Measurements from ENCODE around the gene SLC37A3. TPM values are rescaled to one million over a fixed set of nuclear protein-coding genes. Genes with fewer than 3 reads are reported as not detected.

SLC37A3 gene
- total RNA-seq, 1 donor from 2014 or later, result 83.4 TPM

- H3K27me3 ChIP-seq, result no peaks in the 10 kb centered on the region
Observed at GRCh38 chr7:140300243-140301136, 97.8 kb downstream of the SLC37A3 start.

DNA sequence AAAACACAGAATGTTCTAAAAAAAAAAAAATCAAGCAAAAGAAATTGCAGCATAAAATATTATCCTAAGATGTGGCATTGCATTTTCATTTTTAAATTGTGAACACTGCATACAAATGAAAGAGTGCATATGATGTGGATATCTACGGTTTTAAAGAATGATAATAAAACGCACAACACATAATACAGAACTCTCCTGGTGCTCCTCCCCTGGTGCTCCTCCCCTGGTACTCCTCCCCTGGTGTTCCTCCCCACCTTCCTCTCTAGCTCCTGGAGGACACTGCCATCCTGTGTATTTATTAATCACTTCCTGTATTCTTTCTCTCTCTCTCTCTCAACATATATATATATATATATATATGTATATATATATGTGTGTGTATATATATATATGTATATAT, 100.1 kb downstream of the SLC37A3 start:
- H3K36me3 ChIP-seq, result no peaks in the 10 kb centered on the region
- TF ChIP-seq, protein P1, sequence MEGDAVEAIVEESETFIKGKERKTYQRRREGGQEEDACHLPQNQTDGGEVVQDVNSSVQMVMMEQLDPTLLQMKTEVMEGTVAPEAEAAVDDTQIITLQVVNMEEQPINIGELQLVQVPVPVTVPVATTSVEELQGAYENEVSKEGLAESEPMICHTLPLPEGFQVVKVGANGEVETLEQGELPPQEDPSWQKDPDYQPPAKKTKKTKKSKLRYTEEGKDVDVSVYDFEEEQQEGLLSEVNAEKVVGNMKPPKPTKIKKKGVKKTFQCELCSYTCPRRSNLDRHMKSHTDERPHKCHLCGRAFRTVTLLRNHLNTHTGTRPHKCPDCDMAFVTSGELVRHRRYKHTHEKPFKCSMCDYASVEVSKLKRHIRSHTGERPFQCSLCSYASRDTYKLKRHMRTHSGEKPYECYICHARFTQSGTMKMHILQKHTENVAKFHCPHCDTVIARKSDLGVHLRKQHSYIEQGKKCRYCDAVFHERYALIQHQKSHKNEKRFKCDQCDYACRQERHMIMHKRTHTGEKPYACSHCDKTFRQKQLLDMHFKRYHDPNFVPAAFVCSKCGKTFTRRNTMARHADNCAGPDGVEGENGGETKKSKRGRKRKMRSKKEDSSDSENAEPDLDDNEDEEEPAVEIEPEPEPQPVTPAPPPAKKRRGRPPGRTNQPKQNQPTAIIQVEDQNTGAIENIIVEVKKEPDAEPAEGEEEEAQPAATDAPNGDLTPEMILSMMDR (IDR thresholded peaks at IDR 0.05), result no peak
- TF ChIP-seq EZH2 (IDR thresholded peaks at IDR 0.05) (no peak), EZH2phosphoT487 (IDR thresholded peaks at IDR 0.05) (no peak)
- Mint-ChIP-seq H3K4me1 (no peaks in the 10 kb centered on the region), H3K4me3 (no peak overlapping the region), H3K9me3 (no peaks in the 10 kb centered on the region), H3K27ac (no peak overlapping the region), H3K36me3 (no peaks in the 10 kb centered on the region), H3K27me3 (ENCODE audit: insufficient read depth, low read depth) (peaks cover 2% of the 10 kb centered on the region)
- no peak overlapping the region for H3K27ac ChIP-seq
- H3K27me3 ChIP-seq, result no peaks in the 10 kb centered on the region
- no peak overlapping the region for H3K9ac ChIP-seq
- no peak for DNase-seq (ENCODE audit: low spot score)
- H2AFZ ChIP-seq (replicated peaks), result no peak overlapping the region
- H3K4me2 ChIP-seq, result no peak overlapping the region
- H4K20me1 ChIP-seq (ENCODE audit: low read depth), result no peaks in the 10 kb centered on the region
- H3F3A ChIP-seq (ENCODE audit: low read depth), result no peaks in the 10 kb centered on the region
- H3K9me3 ChIP-seq (ENCODE audit: low read depth), result no peaks in the 10 kb centered on the region
- H3K79me2 ChIP-seq (ENCODE audit: low read depth), result no peaks in the 10 kb centered on the region
- no peak overlapping the region for H3K4me3 ChIP-seq
- no peaks in the 10 kb centered on the region for H3K4me1 ChIP-seq

More at GRCh38 chr7:140300243-140301136, 97.8 kb downstream of the SLC37A3 start:
- Histone ChIP-seq H3K9me3 (ENCODE audit: low read depth) (no peaks in the 10 kb centered on the region), H4K20me1 (ENCODE audit: low read depth) (no peaks in the 10 kb centered on the region), H3F3A (ENCODE audit: low read depth) (no peaks in the 10 kb centered on the region), H3K27ac (no peak overlapping the region), H3K4me3 (no peak overlapping the region), H3K4me2 (no peak overlapping the region), H3K36me3 (no peaks in the 10 kb centered on the region), H3K9ac (no peak overlapping the region), H3K79me2 (ENCODE audit: low read depth) (no peaks in the 10 kb centered on the region), H2AFZ (replicated peaks) (no peak overlapping the region), H3K4me1 (no peaks in the 10 kb centered on the region)
- TF ChIP-seq EZH2phosphoT487 (IDR thresholded peaks at IDR 0.05) (no peak), EZH2 (IDR thresholded peaks at IDR 0.05) (no peak)
- TF ChIP-seq, protein P1 (IDR thresholded peaks at IDR 0.05), result no peak
- no peaks in the 10 kb centered on the region for H3K36me3 Mint-ChIP-seq
- no peak for DNase-seq (ENCODE audit: low spot score)
- H3K4me3 Mint-ChIP-seq, result no peak overlapping the region
- H3K9me3 Mint-ChIP-seq, result no peaks in the 10 kb centered on the region
- no peak overlapping the region for H3K27ac Mint-ChIP-seq
- peaks cover 4% of the 10 kb centered on the region for H3K27me3 Mint-ChIP-seq (ENCODE audit: insufficient read depth, low read depth)
- no peaks in the 10 kb centered on the region for H3K4me1 Mint-ChIP-seq

GRCh38 chr7:140297192-140297591, 101.1 kb downstream of the SLC37A3 start:
- no peak overlapping the region for H3K4me2 ChIP-seq
- no peaks in the 10 kb centered on the region for H3K27me3 ChIP-seq
- no peaks in the 10 kb centered on the region for H4K20me1 ChIP-seq (ENCODE audit: low read depth)
- no peaks in the 10 kb centered on the region for H3K36me3 Mint-ChIP-seq
- no peak overlapping the region for H3K9ac ChIP-seq
- H3K9me3 Mint-ChIP-seq, result no peaks in the 10 kb centered on the region
- peaks cover 1% of the 10 kb centered on the region for H3K27me3 Mint-ChIP-seq (ENCODE audit: insufficient read depth, low read depth)
- no peak overlapping the region for H3K4me3 ChIP-seq
- H3K27ac ChIP-seq, result no peak overlapping the region
- H3K9me3 ChIP-seq (ENCODE audit: low read depth), result no peaks in the 10 kb centered on the region
- H3F3A ChIP-seq (ENCODE audit: low read depth), result no peaks in the 10 kb centered on the region
- H2AFZ ChIP-seq (replicated peaks), result no peak overlapping the region
- H3K4me1 ChIP-seq, result no peaks in the 10 kb centered on the region
- no peak for DNase-seq (ENCODE audit: low spot score)
- no peaks in the 10 kb centered on the region for H3K79me2 ChIP-seq (ENCODE audit: low read depth)
- no peak overlapping the region for H3K4me3 Mint-ChIP-seq
- no peak for TF ChIP-seq EZH2phosphoT487 (IDR thresholded peaks at IDR 0.05)
- TF ChIP-seq EZH2 (IDR thresholded peaks at IDR 0.05), result no peak
- TF ChIP-seq, protein P1 (IDR thresholded peaks at IDR 0.05), result no peak
- no peak overlapping the region for H3K27ac Mint-ChIP-seq
- H3K36me3 ChIP-seq, result no peaks in the 10 kb centered on the region
- no peaks in the 10 kb centered on the region for H3K4me1 Mint-ChIP-seq
